Astrocyte (in vitro differentiated cells and primary cell): Measurements from ENCODE around the gene MRTFA.

ENCODE experiments used
- EZH2 ChIP-seq: IDR thresholded peaks from 2 replicates; pipeline ENCODE4 v1.6.1; 2012; ENCODE audit warnings: mild to moderate bottlenecking, low read length, inconsistent platforms; ENCODE audit not compliant: insufficient read depth
- TF ChIP-seq, protein P1 (sequence below): IDR thresholded peaks from 2 replicates; pipeline ENCODE4 v1.5.1; 2011; ENCODE audit warnings: low read depth, mild to moderate bottlenecking, inconsistent platforms, low read length, moderate library complexity; ENCODE audit not compliant: insufficient read depth

DNA sequence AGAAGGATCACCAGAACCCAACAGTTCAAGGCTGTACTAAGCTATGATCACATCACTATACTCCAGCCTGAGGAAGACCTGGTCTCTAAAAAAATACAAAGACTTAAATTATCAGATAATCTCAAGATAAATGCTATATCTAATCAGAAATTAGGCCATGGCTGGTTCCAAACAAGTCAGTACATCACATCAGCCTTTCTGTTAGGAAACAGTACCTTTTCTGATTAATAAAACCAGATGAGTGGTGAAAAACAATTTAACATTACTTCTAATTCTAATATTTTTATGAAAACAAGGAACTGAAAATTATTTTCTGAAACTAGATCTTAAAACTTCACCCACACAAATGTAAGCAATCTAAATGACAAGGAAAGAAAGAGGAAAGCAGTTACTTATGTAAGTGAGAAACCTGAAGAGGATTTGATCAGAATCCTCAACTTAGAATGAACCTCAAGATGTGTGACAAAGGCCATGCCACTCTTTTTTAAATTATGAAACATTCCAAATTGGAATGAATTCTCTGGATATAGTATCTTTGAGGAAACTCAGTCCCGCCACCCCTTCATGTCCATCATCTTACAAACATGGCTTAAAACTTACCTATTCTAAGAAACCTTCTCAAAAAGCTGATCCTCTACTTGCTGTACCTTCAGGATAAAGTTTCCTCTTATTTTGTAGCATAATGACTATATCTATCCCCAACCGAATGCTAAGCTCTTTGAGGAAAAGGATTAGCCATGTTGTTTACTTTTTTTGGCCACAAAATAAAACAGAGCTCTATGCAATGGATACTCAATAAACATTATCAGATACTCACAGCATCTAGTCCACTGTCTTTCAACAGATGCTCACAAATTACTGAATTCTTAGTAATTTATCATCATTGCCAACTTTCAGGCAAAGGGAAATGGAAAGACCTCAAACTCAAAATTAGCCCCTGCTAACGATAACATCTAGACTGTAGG, 132.0 kb downstream of the MRTFA start:
- no peak for TF ChIP-seq EZH2
- TF ChIP-seq, protein P1, sequence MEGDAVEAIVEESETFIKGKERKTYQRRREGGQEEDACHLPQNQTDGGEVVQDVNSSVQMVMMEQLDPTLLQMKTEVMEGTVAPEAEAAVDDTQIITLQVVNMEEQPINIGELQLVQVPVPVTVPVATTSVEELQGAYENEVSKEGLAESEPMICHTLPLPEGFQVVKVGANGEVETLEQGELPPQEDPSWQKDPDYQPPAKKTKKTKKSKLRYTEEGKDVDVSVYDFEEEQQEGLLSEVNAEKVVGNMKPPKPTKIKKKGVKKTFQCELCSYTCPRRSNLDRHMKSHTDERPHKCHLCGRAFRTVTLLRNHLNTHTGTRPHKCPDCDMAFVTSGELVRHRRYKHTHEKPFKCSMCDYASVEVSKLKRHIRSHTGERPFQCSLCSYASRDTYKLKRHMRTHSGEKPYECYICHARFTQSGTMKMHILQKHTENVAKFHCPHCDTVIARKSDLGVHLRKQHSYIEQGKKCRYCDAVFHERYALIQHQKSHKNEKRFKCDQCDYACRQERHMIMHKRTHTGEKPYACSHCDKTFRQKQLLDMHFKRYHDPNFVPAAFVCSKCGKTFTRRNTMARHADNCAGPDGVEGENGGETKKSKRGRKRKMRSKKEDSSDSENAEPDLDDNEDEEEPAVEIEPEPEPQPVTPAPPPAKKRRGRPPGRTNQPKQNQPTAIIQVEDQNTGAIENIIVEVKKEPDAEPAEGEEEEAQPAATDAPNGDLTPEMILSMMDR: no peak
